Measurements from ENCODE around the gene OGDHL. TPM values are rescaled to one million over a fixed set of nuclear protein-coding genes. Genes with fewer than 3 reads are reported as not detected.

The OGDHL gene
- total RNA-seq, 1 donor, result under 0.01 TPM

GRCh38 chr10:49751216-49751615 lies 10.9 kb downstream of the OGDHL start:
- DNase-seq (ENCODE audit: low read depth), result no peak
- no peak overlapping the region for H3K4me3 ChIP-seq (ENCODE audit: low read depth, low read length)
- no peak for TF ChIP-seq CTCF (IDR thresholded peaks at IDR 0.05; ENCODE audit: insufficient read depth, low read depth, low read length)

GRCh38 chr10:49750546-49750945 lies 11.6 kb downstream of the OGDHL start:
- no peak for DNase-seq (ENCODE audit: low read depth)
- no peak overlapping the region for H3K4me3 ChIP-seq (ENCODE audit: low read depth, low read length)

GRCh38 chr10:49749556-49750491 lies 12.3 kb downstream of the OGDHL start:
- no peak for DNase-seq (ENCODE audit: low read depth)
- no peak overlapping the region for H3K4me3 ChIP-seq (ENCODE audit: low read depth, low read length)
- TF ChIP-seq CTCF (IDR thresholded peaks at IDR 0.05; ENCODE audit: insufficient read depth, low read depth, low read length), result no peak

More at GRCh38 chr10:49750546-49750945, 11.6 kb downstream of the OGDHL start:
- no peak for TF ChIP-seq CTCF (IDR thresholded peaks at IDR 0.05; ENCODE audit: insufficient read depth, low read depth, low read length)

- TF ChIP-seq CTCF (IDR thresholded peaks at IDR 0.05; ENCODE audit: insufficient read depth, low read depth, low read length), result no peak
- no peak for DNase-seq (ENCODE audit: low read depth)
- no peak overlapping the region for H3K4me3 ChIP-seq (ENCODE audit: low read depth, low read length)
These were observed 13.0 kb downstream of the OGDHL start for GRCh38 chr10:49749144-49749543.

GRCh38 chr10:49748006-49748405 lies 14.1 kb downstream of the OGDHL start:
- TF ChIP-seq CTCF (IDR thresholded peaks at IDR 0.05; ENCODE audit: insufficient read depth, low read depth, low read length), result no peak
- no peak for DNase-seq (ENCODE audit: low read depth)
- H3K4me3 ChIP-seq (ENCODE audit: low read depth, low read length), result no peak overlapping the region

- no peak overlapping the region for H3K4me3 ChIP-seq (ENCODE audit: low read depth, low read length)
- no peak for DNase-seq (ENCODE audit: low read depth)
- TF ChIP-seq CTCF (IDR thresholded peaks at IDR 0.05; ENCODE audit: insufficient read depth, low read depth, low read length), result no peak
These were observed 14.8 kb downstream of the OGDHL start for GRCh38 chr10:49747303-49747646.

Measured in fibroblast of villous mesenchyme (primary cell).